H9 (cell line): Measurements from ENCODE around the gene FBXO42. TPM values are rescaled to one million over a fixed set of nuclear protein-coding genes. Genes with fewer than 3 reads are reported as not detected.

Experiments used
- DNase-seq: peaks from one replicate; pipeline ENCODE4 v3.0.0-alpha.2; 2017
- H2AFZ ChIP-seq: one replicate; pipeline ENCODE4 v1.6.1; 2013; ENCODE audit warnings: mild to moderate bottlenecking, low read length, control low read depth, moderate library complexity
- H2AK5ac ChIP-seq: 2 replicates; pipeline ENCODE4 v1.6.1; 2013; ENCODE audit warnings: low read length, control low read depth, mixed read lengths; ENCODE audit not compliant: insufficient read length
- H2BK120ac ChIP-seq: one replicate; pipeline ENCODE4 v1.6.1; 2013; ENCODE audit warnings: low read depth, mild to moderate bottlenecking, low read length, control low read depth, inconsistent platforms; ENCODE audit not compliant: poor library complexity, severe bottlenecking
- H2BK12ac ChIP-seq: 2 replicates; pipeline ENCODE4 v1.6.1; 2013; ENCODE audit warnings: low read length, control low read depth, mixed read lengths, low read depth; ENCODE audit not compliant: insufficient read length
- H2BK15ac ChIP-seq: 2 replicates; pipeline ENCODE4 v1.6.1; 2013; ENCODE audit warnings: low read depth, low read length, control low read depth
- H2BK20ac ChIP-seq: one replicate; pipeline ENCODE4 v1.6.1; 2013; ENCODE audit warnings: low read depth, mild to moderate bottlenecking, low read length, control low read depth, inconsistent platforms; ENCODE audit not compliant: poor library complexity, severe bottlenecking
- H2BK5ac ChIP-seq: 2 replicates; pipeline ENCODE4 v1.6.1; 2013; ENCODE audit warnings: low read length, control low read depth, mixed read lengths; ENCODE audit not compliant: insufficient read length
- H3K14ac ChIP-seq: 2 replicates; pipeline ENCODE4 v1.6.1; 2013; ENCODE audit warnings: low read length, control low read depth; ENCODE audit not compliant: insufficient read depth
- H3K18ac ChIP-seq: 2 replicates; pipeline ENCODE4 v1.6.1; 2013; ENCODE audit warnings: low read depth, mild to moderate bottlenecking, mixed read lengths, low read length, control low read depth; ENCODE audit not compliant: insufficient read length
- H3K23ac ChIP-seq: 2 replicates; pipeline ENCODE4 v1.6.1; 2013; ENCODE audit warnings: low read length, control low read depth, mixed read lengths, low read depth; ENCODE audit not compliant: insufficient read length
- H3K23me2 ChIP-seq: 2 replicates; pipeline ENCODE4 v1.6.1; 2013; ENCODE audit warnings: low read depth, mild to moderate bottlenecking, mixed read lengths, low read length, control low read depth; ENCODE audit not compliant: insufficient read length, poor library complexity, severe bottlenecking
- H3K27ac ChIP-seq: 2 replicates; pipeline ENCODE4 v1.5.1; 2013; ENCODE audit warnings: low read length, control low read depth, mixed read lengths, low read depth; ENCODE audit not compliant: insufficient read length
- H3K27me3 ChIP-seq: 2 replicates; pipeline ENCODE4 v1.6.1; 2013; ENCODE audit warnings: low read length, control low read depth, inconsistent platforms; ENCODE audit not compliant: insufficient read depth
- H3K4ac ChIP-seq: 2 replicates; pipeline ENCODE4 v1.6.1; 2013; ENCODE audit warnings: low read depth, mild to moderate bottlenecking, control low read depth, inconsistent platforms, low read length, moderate library complexity
- H3K4me1 ChIP-seq: 2 replicates; pipeline ENCODE4 v1.6.1; 2013; ENCODE audit warnings: low read length, control low read depth, inconsistent platforms; ENCODE audit not compliant: insufficient read depth
- H3K4me2 ChIP-seq: 2 replicates; pipeline ENCODE4 v1.6.1; 2013; ENCODE audit warnings: low read length, control low read depth, mixed read lengths; ENCODE audit not compliant: insufficient read length, insufficient read depth
- H3K56ac ChIP-seq: 2 replicates; pipeline ENCODE4 v1.6.1; 2013; ENCODE audit warnings: low read depth, mild to moderate bottlenecking, mixed read lengths, low read length, control low read depth; ENCODE audit not compliant: insufficient read length
- H3K79me1 ChIP-seq: 2 replicates; pipeline ENCODE4 v1.6.1; 2013; ENCODE audit warnings: low read depth, mild to moderate bottlenecking, moderate library complexity, low read length, control low read depth, inconsistent platforms; ENCODE audit not compliant: insufficient read depth, poor library complexity, severe bottlenecking
- H3K79me2 ChIP-seq: 2 replicates; pipeline ENCODE4 v1.6.1; 2013; ENCODE audit warnings: low read length, control low read depth, inconsistent platforms; ENCODE audit not compliant: insufficient read depth
- H3K9ac ChIP-seq: 2 replicates; pipeline ENCODE4 v1.6.1; 2013; ENCODE audit warnings: low read length, control low read depth, mixed read lengths; ENCODE audit not compliant: insufficient read length; ENCODE audit errors: extremely low read depth
- H3K9me3 ChIP-seq: one replicate; pipeline ENCODE4 v1.6.1; 2013; ENCODE audit warnings: low read depth, low read length, inconsistent platforms; ENCODE audit not compliant: control insufficient read depth
- H3T11ph ChIP-seq: one replicate; pipeline ENCODE4 v1.6.1; 2013; ENCODE audit warnings: mild to moderate bottlenecking, low read length, control low read depth, inconsistent platforms
- H4K20me1 ChIP-seq: one replicate; pipeline ENCODE4 v1.6.1; 2013; ENCODE audit not compliant: control insufficient read depth, insufficient read length, insufficient read depth
- H4K5ac ChIP-seq: 2 replicates; pipeline ENCODE4 v1.6.1; 2013; ENCODE audit warnings: low read depth, mild to moderate bottlenecking, mixed read lengths, low read length, control low read depth; ENCODE audit not compliant: insufficient read length
- H4K8ac ChIP-seq: replicated peaks from 2 replicates; pipeline ENCODE4 v1.6.1; 2013; ENCODE audit warnings: low read length, control low read depth, mixed read lengths, low read depth; ENCODE audit not compliant: insufficient read length
- H4K91ac ChIP-seq: 2 replicates; pipeline ENCODE4 v1.6.1; 2013; ENCODE audit warnings: low read depth, mild to moderate bottlenecking, moderate library complexity, mixed read lengths, low read length, control low read depth; ENCODE audit not compliant: insufficient read length
- H3K27ac Mint-ChIP-seq, 3 experiments: 2 replicates in 2 of 3; 3 replicates in 1 of 3; pipeline ENCODE4 v1.8.0; 2020 to 2021; ENCODE audit warnings: mixed read lengths in 3 of 3, mild to moderate bottlenecking in 1 of 3, moderate library complexity in 1 of 3
- H3K27me3 Mint-ChIP-seq: 2 replicates; pipeline ENCODE4 v1.8.0; 2021; ENCODE audit warnings: low read depth, mild to moderate bottlenecking, moderate library complexity, mixed read lengths
- H3K36me3 Mint-ChIP-seq, 3 experiments: 2 replicates in 2 of 3; 3 replicates in 1 of 3; pipeline ENCODE4 v1.8.0; 2020 to 2021; ENCODE audit warnings: low read depth in 3 of 3, mixed read lengths in 3 of 3; ENCODE audit not compliant: insufficient read depth in 1 of 3
- H3K4me1 Mint-ChIP-seq, 2 experiments: 2 replicates each; pipeline ENCODE4 v1.8.0; 2020; ENCODE audit warnings: mixed read lengths in 2 of 2
- H3K4me3 Mint-ChIP-seq, 2 experiments: 2 replicates in 1 of 2; 3 replicates in 1 of 2; pipeline ENCODE4 v1.8.0; 2020 to 2021; ENCODE audit warnings: mild to moderate bottlenecking in 2 of 2, mixed read lengths in 2 of 2, moderate library complexity in 1 of 2
- H3K9me3 Mint-ChIP-seq, 2 experiments: 2 replicates in 1 of 2; 3 replicates in 1 of 2; pipeline ENCODE4 v1.8.0; 2020; ENCODE audit warnings: mild to moderate bottlenecking in 2 of 2, mixed read lengths in 2 of 2, moderate library complexity in 1 of 2
- WGBS: extraction: QIAGEN DNeasy Blood & Tissue Kit; methylation state at CpG from one replicate; pipeline ENCODE4 v1.1.7; 2013; ENCODE audit warnings: missing lambda C conversion rate, low lambda C conversion rate, mixed read lengths; ENCODE audit not compliant: insufficient read length; ENCODE audit errors: extremely low coverage; 5-methylcytosine and 5-hydroxymethylcytosine counted together
- total RNA-seq: library from RNA; stranded (reverse); gene quantifications from 2 replicates; pipeline ENCODE4 v1.2.1, GENCODE V29; 2021
- TF ChIP-seq, protein P1 (sequence below): fragments of 200-600 bp; sonication (generic); conservative IDR thresholded peaks from 3 replicates; pipeline ENCODE4 v1.8.0; 2021; ENCODE audit warnings: antibody characterized with exemption, mild to moderate bottlenecking

Gene FBXO42
- total RNA-seq, 1 experiment from 2014 or later, result 17.4 TPM

DNA sequence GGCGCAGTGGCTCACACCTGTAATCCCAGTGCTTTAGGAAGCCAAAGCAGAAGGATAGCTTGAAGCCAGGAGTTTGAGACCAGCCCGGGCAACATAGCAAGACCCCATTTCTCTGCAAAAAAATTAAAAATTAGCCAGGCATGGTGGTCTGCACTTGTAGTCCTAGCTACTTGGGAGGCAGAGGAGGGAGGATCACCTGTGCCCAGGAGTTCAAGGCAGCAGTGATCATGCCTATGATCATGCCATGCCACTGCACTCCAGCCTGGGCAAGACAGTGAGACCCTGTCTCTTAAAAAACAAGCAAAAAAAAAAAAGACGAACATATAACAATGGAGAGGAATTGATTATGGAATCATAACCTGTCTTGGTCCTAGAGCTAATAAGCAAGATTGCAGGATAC, 45.1 kb downstream of the FBXO42 start:
- WGBS, result no CpG with 5 or more reads among the region's 3 CpGs
- Histone ChIP-seq H3K79me1 (peaks cover 4% of the 10 kb centered on the region), H3K14ac (no peak overlapping the region), H3K79me2 (no peaks in the 10 kb centered on the region), H4K5ac (no peak overlapping the region), H2BK120ac (no peak overlapping the region), H3K23ac (no peak overlapping the region), H3T11ph (no peak overlapping the region), H3K4me2 (no peak overlapping the region), H3K56ac (no peak overlapping the region), H2BK20ac (no peak overlapping the region), H3K27me3 (no peaks in the 10 kb centered on the region), H2BK12ac (no peak overlapping the region), H3K4me1 (no peaks in the 10 kb centered on the region), H3K18ac (no peak overlapping the region), H2AK5ac (no peak overlapping the region), H4K8ac (no peak overlapping the region), H3K9me3 (no peaks in the 10 kb centered on the region), H3K27ac (no peak overlapping the region), H3K23me2 (no peaks in the 10 kb centered on the region), H4K91ac (no peak overlapping the region), H4K20me1 (no peaks in the 10 kb centered on the region), H2AFZ (no peak overlapping the region), H2BK15ac (no peak overlapping the region), H3K4ac (no peak overlapping the region), H3K9ac (no peak overlapping the region), H2BK5ac (no peak overlapping the region)
- Mint-ChIP-seq H3K4me1 (no peaks in the 10 kb centered on the region), H3K27me3 (no peaks in the 10 kb centered on the region), H3K27ac (no peak overlapping the region; a peak in 1 of 7 replicates), H3K4me3 (no peak overlapping the region), H3K36me3 (peaks cover 23 to 63% (median 50%) of the 10 kb centered on the region in 3 experiments), H3K9me3 (no peaks in the 10 kb centered on the region; a peak in 1 of 5 replicates)
- TF ChIP-seq, protein P1, sequence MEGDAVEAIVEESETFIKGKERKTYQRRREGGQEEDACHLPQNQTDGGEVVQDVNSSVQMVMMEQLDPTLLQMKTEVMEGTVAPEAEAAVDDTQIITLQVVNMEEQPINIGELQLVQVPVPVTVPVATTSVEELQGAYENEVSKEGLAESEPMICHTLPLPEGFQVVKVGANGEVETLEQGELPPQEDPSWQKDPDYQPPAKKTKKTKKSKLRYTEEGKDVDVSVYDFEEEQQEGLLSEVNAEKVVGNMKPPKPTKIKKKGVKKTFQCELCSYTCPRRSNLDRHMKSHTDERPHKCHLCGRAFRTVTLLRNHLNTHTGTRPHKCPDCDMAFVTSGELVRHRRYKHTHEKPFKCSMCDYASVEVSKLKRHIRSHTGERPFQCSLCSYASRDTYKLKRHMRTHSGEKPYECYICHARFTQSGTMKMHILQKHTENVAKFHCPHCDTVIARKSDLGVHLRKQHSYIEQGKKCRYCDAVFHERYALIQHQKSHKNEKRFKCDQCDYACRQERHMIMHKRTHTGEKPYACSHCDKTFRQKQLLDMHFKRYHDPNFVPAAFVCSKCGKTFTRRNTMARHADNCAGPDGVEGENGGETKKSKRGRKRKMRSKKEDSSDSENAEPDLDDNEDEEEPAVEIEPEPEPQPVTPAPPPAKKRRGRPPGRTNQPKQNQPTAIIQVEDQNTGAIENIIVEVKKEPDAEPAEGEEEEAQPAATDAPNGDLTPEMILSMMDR, result no peak
- DNase-seq, result no peak
